KMS-11 (cell line): ENCODE results near the gene CCDC69.

Experiments used
- H2AFZ ChIP-seq: fragments of 200-600 bp; sonication (generic); 2 replicates; pipeline ENCODE4 v1.6.1; 2016; ENCODE audit warnings: antibody characterized with exemption, mixed run types, low read depth
- H3K27ac ChIP-seq: fragments of 200-600 bp; sonication (generic); 2 replicates; pipeline ENCODE4 v1.6.1; 2016; ENCODE audit warnings: mild to moderate bottlenecking, mixed run types
- H3K27me3 ChIP-seq: fragments of 200-600 bp; sonication (generic); 2 replicates; pipeline ENCODE4 v1.6.1; 2017; ENCODE audit warnings: mild to moderate bottlenecking, low read depth, mixed run types, moderate library complexity; ENCODE audit not compliant: insufficient read depth
- H3K36me3 ChIP-seq: fragments of 200-600 bp; sonication (generic); 2 replicates; pipeline ENCODE4 v1.6.1; 2017; ENCODE audit warnings: mild to moderate bottlenecking, mixed run types; ENCODE audit not compliant: insufficient read depth
- H3K4me1 ChIP-seq: fragments of 200-600 bp; sonication (generic); 2 replicates; pipeline ENCODE4 v1.6.1; 2016; ENCODE audit warnings: mild to moderate bottlenecking, low read depth, mixed run types; ENCODE audit not compliant: poor library complexity, severe bottlenecking
- H3K4me2 ChIP-seq: fragments of 200-600 bp; sonication (generic); 2 replicates; pipeline ENCODE4 v1.7.0; 2016; ENCODE audit warnings: mild to moderate bottlenecking, mixed run types
- H3K4me3 ChIP-seq: fragments of 200-600 bp; sonication (generic); IDR thresholded peaks from 2 replicates; pipeline ENCODE4 v1.6.1; 2017; ENCODE audit warnings: low read depth, low read length, mixed read lengths; ENCODE audit not compliant: insufficient read depth
- H3K79me2 ChIP-seq: fragments of 200-600 bp; sonication (generic); 2 replicates; pipeline ENCODE4 v1.6.1; 2016; ENCODE audit warnings: low read depth, mixed run types; ENCODE audit not compliant: insufficient read depth
- H3K9ac ChIP-seq: fragments of 200-600 bp; sonication (generic); 2 replicates; pipeline ENCODE4 v1.6.1; 2016; ENCODE audit warnings: mild to moderate bottlenecking, mixed run types
- H4K20me1 ChIP-seq: fragments of 200-600 bp; sonication (generic); 2 replicates; pipeline ENCODE4 v1.6.1; 2016; ENCODE audit warnings: mild to moderate bottlenecking, mixed run types; ENCODE audit not compliant: insufficient read depth
- TF ChIP-seq, protein P1 (sequence below): fragments of 200-600 bp; sonication (generic); conservative IDR thresholded peaks from 2 replicates; pipeline ENCODE4 v1.6.1; 2017; ENCODE audit warnings: low read depth, mild to moderate bottlenecking, antibody characterized with exemption, low read length, moderate library complexity, mixed read lengths

The CCDC69 gene

GRCh38 chr5:151182524-151182900 is 41.4 kb downstream of the CCDC69 start:
- Histone ChIP-seq H3K27me3 (no peaks in the 10 kb centered on the region), H2AFZ (no peak overlapping the region), H3K27ac (no peak overlapping the region), H3K79me2 (no peaks in the 10 kb centered on the region), H3K4me3 (no peak overlapping the region), H3K4me2 (no peak overlapping the region), H3K36me3 (no peaks in the 10 kb centered on the region), H4K20me1 (no peaks in the 10 kb centered on the region), H3K9ac (no peak overlapping the region), H3K4me1 (no peaks in the 10 kb centered on the region)
- TF ChIP-seq, protein P1, sequence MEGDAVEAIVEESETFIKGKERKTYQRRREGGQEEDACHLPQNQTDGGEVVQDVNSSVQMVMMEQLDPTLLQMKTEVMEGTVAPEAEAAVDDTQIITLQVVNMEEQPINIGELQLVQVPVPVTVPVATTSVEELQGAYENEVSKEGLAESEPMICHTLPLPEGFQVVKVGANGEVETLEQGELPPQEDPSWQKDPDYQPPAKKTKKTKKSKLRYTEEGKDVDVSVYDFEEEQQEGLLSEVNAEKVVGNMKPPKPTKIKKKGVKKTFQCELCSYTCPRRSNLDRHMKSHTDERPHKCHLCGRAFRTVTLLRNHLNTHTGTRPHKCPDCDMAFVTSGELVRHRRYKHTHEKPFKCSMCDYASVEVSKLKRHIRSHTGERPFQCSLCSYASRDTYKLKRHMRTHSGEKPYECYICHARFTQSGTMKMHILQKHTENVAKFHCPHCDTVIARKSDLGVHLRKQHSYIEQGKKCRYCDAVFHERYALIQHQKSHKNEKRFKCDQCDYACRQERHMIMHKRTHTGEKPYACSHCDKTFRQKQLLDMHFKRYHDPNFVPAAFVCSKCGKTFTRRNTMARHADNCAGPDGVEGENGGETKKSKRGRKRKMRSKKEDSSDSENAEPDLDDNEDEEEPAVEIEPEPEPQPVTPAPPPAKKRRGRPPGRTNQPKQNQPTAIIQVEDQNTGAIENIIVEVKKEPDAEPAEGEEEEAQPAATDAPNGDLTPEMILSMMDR: no peak

GRCh38 chr5:151181818-151182523 is 41.9 kb downstream of the CCDC69 start:
- Histone ChIP-seq H2AFZ (no peak overlapping the region), H3K4me2 (no peak overlapping the region), H3K79me2 (no peaks in the 10 kb centered on the region), H3K9ac (no peak overlapping the region), H3K36me3 (no peaks in the 10 kb centered on the region), H3K4me3 (no peak overlapping the region), H3K4me1 (no peaks in the 10 kb centered on the region), H3K27ac (no peak overlapping the region), H4K20me1 (no peaks in the 10 kb centered on the region), H3K27me3 (no peaks in the 10 kb centered on the region)
- TF ChIP-seq, protein P1: no peak

- H3K9ac ChIP-seq: no peak overlapping the region
- H3K27ac ChIP-seq: no peak overlapping the region
- H4K20me1 ChIP-seq: no peaks in the 10 kb centered on the region
- H3K36me3 ChIP-seq: no peaks in the 10 kb centered on the region
- no peaks in the 10 kb centered on the region for H3K79me2 ChIP-seq
- TF ChIP-seq, protein P1: no peak
- H3K27me3 ChIP-seq: no peaks in the 10 kb centered on the region
- no peak overlapping the region for H3K4me2 ChIP-seq
- H3K4me3 ChIP-seq: no peak overlapping the region
- no peak overlapping the region for H2AFZ ChIP-seq
- H3K4me1 ChIP-seq: no peaks in the 10 kb centered on the region
Observed at GRCh38 chr5:151180291-151180690, 43.6 kb downstream of the CCDC69 start.

DNA sequence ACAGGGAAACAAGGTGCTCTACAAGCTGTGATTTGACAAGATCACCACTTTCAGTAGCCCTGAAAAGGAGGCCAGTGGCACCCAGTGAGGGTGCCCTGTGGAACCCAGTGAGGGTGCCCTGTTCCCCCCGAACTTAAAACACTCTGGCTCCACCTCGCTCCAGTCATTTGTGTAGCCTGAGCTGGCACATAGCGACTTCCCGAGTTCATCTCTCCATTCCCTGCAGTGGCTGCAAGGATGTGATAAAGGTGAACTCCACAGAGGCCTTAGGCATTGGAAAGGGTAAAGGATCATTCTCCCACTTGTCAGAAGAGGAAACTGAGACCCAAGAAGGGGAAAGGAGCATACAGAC is 44.4 kb downstream of the CCDC69 start:
- H3K79me2 ChIP-seq: no peaks in the 10 kb centered on the region
- H3K9ac ChIP-seq: no peak overlapping the region
- no peaks in the 10 kb centered on the region for H3K27me3 ChIP-seq
- H3K4me1 ChIP-seq: no peaks in the 10 kb centered on the region
- no peaks in the 10 kb centered on the region for H4K20me1 ChIP-seq
- TF ChIP-seq, protein P1: no peak
- H2AFZ ChIP-seq: no peak overlapping the region
- H3K4me2 ChIP-seq: no peak overlapping the region
- H3K27ac ChIP-seq: no peak overlapping the region
- H3K36me3 ChIP-seq: no peaks in the 10 kb centered on the region
- H3K4me3 ChIP-seq: no peak overlapping the region
